HG03039 (cell line): ENCODE measurements around the gene PAX9.

Source experiments
- ATAC-seq: cut with Tn5 transposase; IDR thresholded peaks from one replicate; pipeline ENCODE4 v1.9.1; 2021; ENCODE audit warnings: mild to moderate bottlenecking, moderate library complexity; ENCODE audit not compliant: unreplicated experiment

PAX9 gene

GRCh38 chr14:36655963-36656686 is 5.5 kb upstream of the PAX9 start:
- ATAC-seq: no peak

- ATAC-seq: no peak
Observed at GRCh38 chr14:36656687-36657398, 4.8 kb upstream of the PAX9 start.

GRCh38 chr14:36657399-36658122 is 4.1 kb upstream of the PAX9 start:
- no peak for ATAC-seq

DNA sequence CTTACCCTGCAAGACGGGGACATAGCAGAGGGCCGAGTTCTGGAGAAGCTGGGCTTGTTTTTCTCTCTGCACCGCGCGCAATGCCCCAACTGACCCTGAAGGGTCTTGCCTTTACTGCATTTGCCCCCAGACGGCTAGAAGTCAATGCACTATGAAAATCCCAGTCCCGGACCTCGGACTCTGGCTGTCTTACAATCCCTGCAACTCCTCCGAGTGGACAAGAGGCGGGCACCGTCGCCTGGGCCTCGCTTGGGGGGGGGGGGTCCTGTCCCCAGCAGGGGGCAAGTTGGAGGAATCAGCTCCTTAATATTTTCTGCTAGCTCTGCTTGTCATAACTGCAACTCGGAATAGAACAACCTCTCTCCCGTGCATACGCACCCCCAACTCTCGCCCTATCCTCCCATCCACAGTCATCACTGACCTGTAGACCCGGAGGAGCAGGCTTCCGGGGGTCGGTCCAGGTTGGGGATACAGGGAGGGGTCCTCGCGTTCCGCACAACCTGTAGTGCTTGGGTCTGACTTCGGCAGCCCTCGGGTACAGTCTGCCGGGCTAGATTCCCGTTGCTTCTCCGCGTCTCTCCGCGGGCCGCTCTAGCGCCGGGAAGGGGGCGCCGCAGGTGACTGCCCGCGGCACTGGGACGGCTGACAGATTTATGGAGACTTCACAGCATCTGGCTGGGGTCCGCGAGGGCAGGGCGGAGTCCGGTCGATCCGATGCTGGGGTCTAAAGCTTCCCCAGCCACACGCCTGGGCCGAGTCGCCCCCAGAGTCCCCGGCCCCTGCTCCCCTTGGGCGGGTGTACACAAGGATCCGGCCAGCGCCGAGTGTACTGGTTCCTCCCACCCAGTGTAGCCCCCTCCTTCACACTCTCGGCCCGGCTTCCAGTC is 3.3 kb upstream of the PAX9 start:
- ATAC-seq: no peak

GRCh38 chr14:36659010-36659821 is 2.4 kb upstream of the PAX9 start:
- no peak for ATAC-seq

DNA sequence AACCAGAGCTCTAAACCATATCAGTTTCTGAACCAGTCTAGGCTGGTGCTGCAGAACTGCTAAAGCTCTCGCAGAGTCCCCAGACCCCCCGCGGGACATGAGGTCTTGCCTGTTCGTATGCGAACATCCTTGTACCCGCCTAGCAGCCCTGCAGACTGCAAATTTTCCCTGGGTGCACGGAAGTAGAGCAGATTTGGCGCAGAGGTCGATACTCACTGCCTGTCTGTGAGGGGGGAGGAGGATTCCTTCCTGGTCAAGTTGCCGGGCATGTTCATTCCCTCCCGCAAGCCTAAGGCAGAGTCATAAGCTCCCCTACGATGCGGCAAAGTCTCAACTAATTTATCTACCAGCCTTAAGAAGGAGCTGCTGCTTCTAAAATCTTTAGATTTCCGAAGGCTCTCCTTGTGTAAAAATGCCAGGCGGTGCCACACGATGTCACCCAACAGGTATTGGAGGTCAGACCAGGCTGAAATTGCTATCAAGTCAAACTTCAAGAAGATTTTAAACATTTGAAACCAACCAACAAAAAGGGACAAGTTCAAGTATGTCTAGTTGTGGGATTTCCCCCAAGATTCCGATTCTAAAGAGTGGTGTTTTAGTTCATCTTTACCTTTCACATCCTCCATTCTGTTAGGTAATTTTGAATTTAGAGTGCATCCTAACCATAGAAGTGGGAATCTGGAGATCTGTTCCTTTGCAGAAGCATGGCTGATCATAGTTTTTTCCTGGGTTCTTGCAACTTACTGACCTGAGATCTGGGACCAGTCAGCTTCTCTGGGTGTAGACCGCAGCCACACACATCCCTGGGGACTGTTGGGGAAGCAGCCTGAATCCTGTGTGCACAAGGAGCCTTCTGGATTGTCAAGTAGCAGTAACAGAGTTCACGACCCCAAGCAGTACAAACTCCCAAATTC is 1.6 kb upstream of the PAX9 start:
- ATAC-seq: no peak

DNA sequence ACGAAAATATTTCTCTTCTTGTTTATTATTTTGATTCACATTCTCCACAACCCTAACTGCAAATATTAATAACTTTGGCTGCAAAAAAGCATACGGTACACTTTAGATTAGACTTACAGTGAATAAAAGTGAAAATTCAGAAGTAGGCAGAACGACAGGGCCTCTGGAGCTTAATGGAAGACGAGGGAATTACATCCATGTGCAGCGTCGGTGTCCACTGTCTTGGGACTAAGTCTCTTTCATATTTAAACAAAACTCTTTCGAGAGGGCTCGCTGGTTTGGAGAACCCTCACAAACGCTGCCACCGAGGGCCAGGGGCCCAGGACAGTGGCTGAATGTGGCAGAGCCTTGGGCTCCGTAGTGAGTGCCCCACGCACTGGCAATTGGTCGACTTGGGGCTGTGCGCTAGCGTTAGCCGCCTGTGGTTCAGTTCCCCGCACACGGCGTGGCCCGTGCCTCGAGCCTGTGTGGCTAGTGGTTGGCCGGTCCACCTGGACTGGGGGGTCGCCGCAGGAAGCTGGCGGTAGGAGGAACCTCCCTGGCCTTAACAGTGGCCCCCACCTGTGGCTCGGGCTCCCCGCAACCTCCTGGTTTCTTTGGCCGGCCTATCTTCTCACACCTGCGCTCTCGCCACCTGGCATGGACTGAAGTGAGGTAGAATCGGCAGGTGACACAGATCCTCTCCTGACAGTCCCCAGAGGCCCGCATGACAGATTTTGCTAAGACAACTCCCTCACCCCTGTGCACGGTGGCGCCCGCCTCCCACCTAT is 739 bp upstream of the PAX9 start:
- ATAC-seq: no peak

- no peak for ATAC-seq
Observed at GRCh38 chr14:36662258-36662542, 540 bp downstream of the PAX9 start.

DNA sequence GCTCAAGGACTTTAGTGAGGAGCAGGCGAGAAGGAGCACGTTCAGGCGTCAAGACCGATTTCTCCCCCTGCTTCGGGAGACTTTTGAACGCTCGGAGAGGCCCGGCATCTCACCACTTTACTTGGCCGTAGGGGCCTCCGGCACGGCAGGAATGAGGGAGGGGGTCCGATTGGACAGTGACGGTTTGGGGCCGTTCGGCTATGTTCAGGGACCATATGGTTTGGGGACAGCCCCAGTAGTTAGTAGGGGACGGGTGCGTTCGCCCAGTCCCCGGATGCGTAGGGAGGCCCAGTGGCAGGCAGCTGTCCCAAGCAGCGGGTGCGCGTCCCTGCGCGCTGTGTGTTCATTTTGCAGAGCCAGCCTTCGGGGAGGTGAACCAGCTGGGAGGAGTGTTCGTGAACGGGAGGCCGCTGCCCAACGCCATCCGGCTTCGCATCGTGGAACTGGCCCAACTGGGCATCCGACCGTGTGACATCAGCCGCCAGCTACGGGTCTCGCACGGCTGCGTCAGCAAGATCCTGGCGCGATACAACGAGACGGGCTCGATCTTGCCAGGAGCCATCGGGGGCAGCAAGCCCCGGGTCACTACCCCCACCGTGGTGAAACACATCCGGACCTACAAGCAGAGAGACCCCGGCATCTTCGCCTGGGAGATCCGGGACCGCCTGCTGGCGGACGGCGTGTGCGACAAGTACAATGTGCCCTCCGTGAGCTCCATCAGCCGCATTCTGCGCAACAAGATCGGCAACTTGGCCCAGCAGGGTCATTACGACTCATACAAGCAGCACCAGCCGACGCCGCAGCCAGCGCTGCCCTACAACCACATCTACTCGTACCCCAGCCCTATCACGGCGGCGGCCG is 1.1 kb downstream of the PAX9 start:
- ATAC-seq: no peak

DNA sequence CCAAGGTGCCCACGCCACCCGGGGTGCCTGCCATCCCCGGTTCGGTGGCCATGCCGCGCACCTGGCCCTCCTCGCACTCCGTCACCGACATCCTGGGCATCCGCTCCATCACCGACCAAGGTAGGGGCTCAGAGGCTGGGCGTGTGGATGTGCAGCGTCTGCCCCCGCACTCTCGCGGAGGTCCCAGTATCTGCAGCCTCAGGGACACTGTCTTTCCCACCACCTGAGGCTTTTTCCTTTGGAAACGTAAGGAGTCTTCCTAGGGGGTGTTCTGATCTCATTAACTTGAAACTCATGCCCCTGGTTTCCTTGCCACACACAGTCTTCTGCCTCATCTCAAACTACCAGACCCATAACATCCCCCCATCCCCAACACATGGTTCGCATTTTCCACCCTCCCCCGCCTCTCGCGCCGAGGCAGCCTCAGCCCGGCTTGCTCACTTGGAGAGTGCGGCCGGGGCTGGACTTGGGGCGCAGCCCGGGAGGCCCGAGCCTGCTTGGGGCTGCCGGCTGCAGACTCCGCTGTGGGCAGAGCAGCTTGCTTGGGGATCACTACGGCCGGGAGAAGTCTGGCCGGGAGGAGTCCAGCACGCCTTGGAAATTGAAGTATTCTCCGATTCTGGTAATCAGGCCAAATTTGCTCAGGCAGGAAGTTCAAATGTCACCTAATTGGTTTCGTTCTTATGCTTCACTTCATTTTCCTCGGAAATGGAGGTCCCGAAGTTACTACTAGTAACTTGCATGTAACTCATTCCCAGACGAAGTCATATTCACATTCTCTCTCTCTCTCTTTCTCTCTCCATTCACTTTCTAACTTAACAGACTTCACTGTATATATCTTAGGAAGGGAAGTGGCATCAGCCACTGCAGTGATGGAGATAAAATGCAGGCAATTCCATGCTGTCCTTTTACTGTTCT is 2.0 kb downstream of the PAX9 start:
- no peak for ATAC-seq

- ATAC-seq: no peak
Observed at GRCh38 chr14:36664322-36665193, 2.9 kb downstream of the PAX9 start.

- no peak for ATAC-seq
Observed at GRCh38 chr14:36665887-36666415, 4.3 kb downstream of the PAX9 start.

DNA sequence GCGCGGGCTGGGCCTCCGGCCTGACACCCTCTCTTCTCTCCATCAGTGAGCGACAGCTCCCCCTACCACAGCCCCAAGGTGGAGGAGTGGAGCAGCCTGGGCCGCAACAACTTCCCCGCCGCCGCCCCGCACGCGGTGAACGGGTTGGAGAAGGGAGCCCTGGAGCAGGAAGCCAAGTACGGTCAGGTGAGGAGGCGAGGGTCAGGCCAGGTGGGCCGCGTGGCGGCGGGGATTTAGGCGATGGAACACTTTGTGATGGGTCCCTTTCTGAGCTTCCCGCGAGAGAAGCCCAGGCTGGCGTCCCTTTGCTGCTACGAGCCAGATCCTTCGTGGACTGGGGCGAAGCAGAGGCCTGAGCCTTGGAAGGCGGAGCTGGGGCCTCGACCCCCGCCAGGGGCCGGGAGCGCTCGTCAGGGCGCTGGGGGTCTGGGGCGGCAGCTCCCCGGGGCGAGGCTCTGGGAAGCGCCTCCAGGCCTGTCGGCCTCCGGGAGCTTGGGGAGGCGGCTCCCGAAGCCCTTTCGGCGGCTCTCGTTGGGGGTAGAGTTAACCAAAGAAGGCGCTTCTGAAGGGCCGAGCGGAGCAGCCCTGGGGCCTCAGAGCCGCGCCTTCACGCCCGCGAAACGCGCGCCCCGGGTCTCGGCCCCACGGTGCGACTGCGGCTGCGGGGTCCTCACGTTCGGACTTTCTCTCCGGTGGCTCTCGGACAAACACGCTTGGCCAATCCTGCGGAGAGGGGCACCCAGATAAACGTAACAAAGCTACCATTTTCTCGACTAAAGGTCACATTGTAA is 5.0 kb downstream of the PAX9 start:
- no peak for ATAC-seq

DNA sequence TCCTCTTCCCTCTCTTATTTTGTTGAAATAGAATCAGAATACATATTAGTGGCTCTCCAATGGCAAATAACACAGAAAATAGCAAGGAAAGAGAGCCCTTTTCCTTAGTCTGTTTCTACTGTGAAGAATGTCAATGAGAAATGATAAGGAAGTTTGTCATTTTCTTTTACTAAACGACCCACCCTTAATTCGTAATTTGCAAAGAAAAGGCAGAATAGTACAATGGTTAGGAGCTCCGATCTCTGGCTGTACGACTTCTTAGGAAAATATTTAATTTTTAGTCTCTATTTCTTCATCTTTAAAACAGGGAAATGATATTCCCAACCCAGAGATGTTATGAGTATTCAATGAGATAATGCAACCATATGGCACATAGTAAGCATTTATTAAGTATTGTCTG is 6.0 kb downstream of the PAX9 start:
- ATAC-seq: no peak

DNA sequence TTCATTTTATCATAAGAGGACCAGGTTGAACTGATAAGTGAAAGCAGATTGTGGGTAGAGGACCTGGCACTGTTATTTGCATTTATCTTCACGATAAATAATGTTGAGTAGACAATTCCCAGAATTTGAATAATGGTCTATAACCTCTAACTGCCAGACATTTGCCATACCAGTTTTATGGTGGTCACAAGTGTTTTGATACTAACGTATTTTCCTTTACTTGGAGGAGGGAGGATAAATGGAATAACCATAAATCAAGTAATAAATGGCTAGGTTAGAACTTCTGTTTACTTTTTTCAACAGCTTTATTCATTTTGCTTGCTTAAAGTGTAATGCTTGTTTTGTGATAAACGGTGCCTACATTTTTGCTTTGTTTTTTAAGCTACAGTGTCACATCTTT is 9.5 kb downstream of the PAX9 start:
- no peak for ATAC-seq
